Measurements from ENCODE around the gene NOL6. TPM values are rescaled to one million over a fixed set of nuclear protein-coding genes. Genes with fewer than 3 reads are reported as not detected.
A peak's percentile ranks its signal among the peaks of the same experiment; 100 is the strongest.

The NOL6 gene
- total and polyA plus RNA-seq, 10 donors = 20.0 to 48.1 (median 26.5) TPM

- Histone ChIP-seq H3K4me1 (peaks cover 0 to 14% (median 0%) of the 10 kb centered on the region in 6 donors), H3K27ac (no peak overlapping the region), H3K36me3 (peaks cover 5 to 94% (median 84%) of the 10 kb centered on the region in 6 donors), H3K27me3 (replicated peaks in 1 of 7) (no peaks in the 10 kb centered on the region), H3K9me3 (no peaks in the 10 kb centered on the region), H3K4me3 (no peak overlapping the region)
- 90 to 97% (median 92%) methylated on average over 11 to 14 of the region's 14 CpGs for WGBS, 5 donors
- intact Hi-C loops (cut with DNase I; ENCODE audit: low total_unique reads) = loop anchor here (10.0 kb wide), 2 partner anchors 89 to 179 kb away; no protein-coding TSS in a partner anchor
- no peak for TF ChIP-seq CTCF (IDR thresholded peaks at IDR 0.05 in 8 of 11, conservative IDR thresholded peaks at IDR 0.05 in 3 of 11)
- peak; percentile 57 for DNase-seq
Observed at GRCh38 chr9:33464045-33464636, 9.6 kb downstream of the NOL6 start.

GRCh38 chr9:33463151-33463550 is 10.6 kb downstream of the NOL6 start:
- Histone ChIP-seq H3K36me3 (peaks cover 5 to 84% (median 74%) of the 10 kb centered on the region in 6 donors), H3K9me3 (no peaks in the 10 kb centered on the region), H3K4me1 (peaks cover 0 to 23% (median 4%) of the 10 kb centered on the region in 6 donors), H3K27me3 (replicated peaks in 1 of 7) (no peaks in the 10 kb centered on the region), H3K27ac (no peak overlapping the region), H3K4me3 (no peak overlapping the region)
- WGBS, 5 donors = 89 to 96% (median 96%) methylated on average over 15 of the region's 15 CpGs
- no peak for DNase-seq
- intact Hi-C loops (cut with DNase I; ENCODE audit: low total_unique reads) = loop anchor here (10.0 kb wide), 2 partner anchors 88 to 178 kb away; no protein-coding TSS in a partner anchor
- TF ChIP-seq POLR2A (IDR thresholded peaks at IDR 0.05) (no peak), POLR2AphosphoS5 (IDR thresholded peaks at IDR 0.05) (no peak), CTCF (IDR thresholded peaks at IDR 0.05 in 8 of 11, conservative IDR thresholded peaks at IDR 0.05 in 3 of 11) (no peak)

GRCh38 chr9:33461492-33461891 is 12.2 kb downstream of the NOL6 start:
- intact Hi-C loops (cut with DNase I; ENCODE audit: low total_unique reads) = loop anchor here (10.0 kb wide), 2 partner anchors 87 to 177 kb away; no protein-coding TSS in a partner anchor
- no peak overlapping the region for H3K4me3 ChIP-seq

More at GRCh38 chr9:33461492-33461891, 12.2 kb downstream of the NOL6 start:
- Histone ChIP-seq H3K36me3 (peaks cover 3 to 68% (median 58%) of the 10 kb centered on the region in 6 donors), H3K9me3 (no peaks in the 10 kb centered on the region), H3K27me3 (replicated peaks in 1 of 7) (no peaks in the 10 kb centered on the region), H3K4me1 (peaks cover 0 to 23% (median 6%) of the 10 kb centered on the region in 6 donors), H3K27ac (no peak overlapping the region)
- WGBS, 5 donors = 81 to 94% (median 88%) methylated on average over 3 of the region's 3 CpGs
- DNase-seq = no peak
- TF ChIP-seq CTCF (IDR thresholded peaks at IDR 0.05 in 8 of 11, conservative IDR thresholded peaks at IDR 0.05 in 3 of 11) (no peak), POLR2A (IDR thresholded peaks at IDR 0.05) (no peak), POLR2AphosphoS5 (IDR thresholded peaks at IDR 0.05) (no peak)
